HEK293 (cell line): Measurements from ENCODE around the gene PARD3B.

Experiments used
- CTCF ChIA-PET: fragments of 350-600 bp; formaldehyde crosslinking; extraction: SDS; loops from one replicate; lab custom pipeline; 2021; ENCODE audit warnings: antibody characterized with exemption; lab: Yijun Ruan, JAX
- POLR2A ChIA-PET: fragments of 300-600 bp; formaldehyde crosslinking; extraction: SDS; loops from one replicate; lab custom pipeline; 2020; ENCODE audit warnings: antibody characterized with exemption, inconsistent platforms; lab: Yijun Ruan, JAX
- H3K27ac ChIP-seq: fragments of 200-500 bp; sonication (Bioruptor generic); 2 replicates; pipeline ENCODE4 v1.5.1; 2014; ENCODE audit warnings: low read depth, low read length, control low read depth, inconsistent platforms; ENCODE audit errors: extremely low read depth
- H3K36me3 ChIP-seq, 2 experiments: fragments of 200-500 bp in 1 of 2; sonication (Bioruptor generic) in 1 of 2; 1 replicate in 1 of 2; 2 replicates in 1 of 2; pipeline ENCODE4 v1.5.1; 2014 to 2017; ENCODE audit warnings: inconsistent platforms in 2 of 2, low read length in 2 of 2; ENCODE audit not compliant: control insufficient read depth in 2 of 2, insufficient read depth in 1 of 2
- H3K4me1 ChIP-seq: fragments of 200-500 bp; sonication (Bioruptor generic); 2 replicates; pipeline ENCODE4 v1.5.1; 2014; ENCODE audit warnings: mild to moderate bottlenecking, low read length, inconsistent platforms; ENCODE audit not compliant: control insufficient read depth, insufficient read depth
- H3K4me3 ChIP-seq: 2 replicates; pipeline ENCODE4 v1.5.1; 2011; ENCODE audit warnings: low read depth, mild to moderate bottlenecking, control low read depth, low read length, moderate library complexity
- H3K9me3 ChIP-seq: fragments of 200-500 bp; sonication (Bioruptor generic); 2 replicates; pipeline ENCODE4 v1.5.1; 2014; ENCODE audit warnings: low read depth, low read length, inconsistent platforms; ENCODE audit not compliant: control insufficient read depth, insufficient read depth
- BCL11B ChIP-seq: fragments of 450-650 bp; formaldehyde crosslinking; IDR thresholded peaks from 2 replicates; pipeline ENCODE4 v1.5.1; 2016; ENCODE audit warnings: low read depth, missing biosample characterization, missing genetic modification characterization
- EGR2 ChIP-seq: fragments of 450-650 bp; formaldehyde crosslinking; IDR thresholded peaks from 2 replicates; pipeline ENCODE4 v1.5.1; 2016; ENCODE audit warnings: low read depth, missing biosample characterization, missing genetic modification characterization
- GFI1B ChIP-seq: fragments of 450-650 bp; formaldehyde crosslinking; IDR thresholded peaks from 2 replicates; pipeline ENCODE4 v1.5.1; 2016; ENCODE audit warnings: missing biosample characterization, missing genetic modification characterization
- KLF8 ChIP-seq: fragments of 450-650 bp; formaldehyde crosslinking; IDR thresholded peaks from 2 replicates; pipeline ENCODE4 v1.5.1; 2016; ENCODE audit warnings: missing biosample characterization, missing genetic modification characterization
- MYNN ChIP-seq: fragments of 450-650 bp; formaldehyde crosslinking; IDR thresholded peaks from 2 replicates; pipeline ENCODE4 v1.5.1; 2016; ENCODE audit warnings: missing biosample characterization, missing genetic modification characterization, borderline replicate concordance
- ZBTB20 ChIP-seq: fragments of 450-650 bp; formaldehyde crosslinking; IDR thresholded peaks from 2 replicates; pipeline ENCODE4 v1.5.1; 2016; ENCODE audit warnings: missing biosample characterization, missing genetic modification characterization
- ZBTB48 ChIP-seq: fragments of 450-650 bp; formaldehyde crosslinking; IDR thresholded peaks from 2 replicates; pipeline ENCODE4 v1.5.1; 2016; ENCODE audit warnings: missing biosample characterization, missing genetic modification characterization
- ZNF302 ChIP-seq: fragments of 450-650 bp; formaldehyde crosslinking; IDR thresholded peaks from 2 replicates; pipeline ENCODE4 v1.5.1; 2016; ENCODE audit warnings: missing biosample characterization, missing genetic modification characterization, low read depth
- ZNF510 ChIP-seq: fragments of 450-650 bp; formaldehyde crosslinking; IDR thresholded peaks from 2 replicates; pipeline ENCODE4 v1.5.1; 2018; ENCODE audit warnings: mild to moderate bottlenecking, missing genetic modification characterization, missing biosample characterization; ENCODE audit not compliant: insufficient replicate concordance
- ZNF664 ChIP-seq: fragments of 450-650 bp; formaldehyde crosslinking; IDR thresholded peaks from 2 replicates; pipeline ENCODE4 v1.5.1; 2016; ENCODE audit warnings: missing biosample characterization, missing genetic modification characterization
- ZNF677 ChIP-seq: fragments of 450-650 bp; IDR thresholded peaks from 2 replicates; pipeline ENCODE4 v1.5.0; 2018; ENCODE audit warnings: missing biosample characterization, mild to moderate bottlenecking, missing genetic modification characterization, moderate library complexity
- ZNF768 ChIP-seq: fragments of 450-650 bp; formaldehyde crosslinking; IDR thresholded peaks from 2 replicates; pipeline ENCODE4 v1.5.1; 2018; ENCODE audit warnings: missing biosample characterization, mild to moderate bottlenecking, missing genetic modification characterization
- ZNF785 ChIP-seq: fragments of 450-650 bp; formaldehyde crosslinking; IDR thresholded peaks from 2 replicates; pipeline ENCODE4 v1.5.1; 2016; ENCODE audit warnings: missing biosample characterization, missing genetic modification characterization
- TF ChIP-seq, protein P1 (sequence below): fragments of 450-650 bp; formaldehyde crosslinking; IDR thresholded peaks from 2 replicates; pipeline ENCODE4 v1.5.1; 2016; ENCODE audit warnings: missing biosample characterization, missing genetic modification characterization, borderline replicate concordance
- TF ChIP-seq, protein P2 (sequence below): fragments of 450-650 bp; formaldehyde crosslinking; IDR thresholded peaks from 2 replicates; pipeline ENCODE4 v1.5.1; 2017; ENCODE audit warnings: missing biosample characterization, missing genetic modification characterization
- TF ChIP-seq, protein P3 (sequence below): fragments of 450-650 bp; formaldehyde crosslinking; IDR thresholded peaks from 2 replicates; pipeline ENCODE4 v1.5.1; 2016; ENCODE audit warnings: missing biosample characterization, missing genetic modification characterization
- TF ChIP-seq, protein P4 (sequence below): fragments of 450-650 bp; formaldehyde crosslinking; IDR thresholded peaks from 2 replicates; pipeline ENCODE4 v1.5.1; 2016; ENCODE audit warnings: missing biosample characterization, missing genetic modification characterization, borderline replicate concordance

The PARD3B gene

DNA sequence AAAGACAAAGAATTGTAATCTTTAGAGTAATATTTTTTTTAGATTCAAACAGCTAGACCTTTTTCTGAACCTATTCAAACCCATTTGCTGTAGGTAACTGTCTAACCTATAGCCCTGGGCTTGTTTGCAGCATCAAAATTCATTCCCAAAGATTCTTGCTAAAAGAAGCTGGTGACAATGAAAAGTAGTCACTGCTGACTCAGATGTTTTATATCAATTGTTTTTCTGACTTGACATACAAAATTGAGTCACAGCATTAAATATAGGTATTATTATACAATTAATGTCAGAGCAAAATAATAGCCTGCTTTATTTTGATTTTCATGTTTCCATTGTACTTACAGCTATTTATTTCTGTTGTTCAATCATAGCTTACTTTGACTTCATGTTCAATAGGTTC is 816.7 kb downstream of the PARD3B start:
- Histone ChIP-seq H3K27ac (no peak overlapping the region), H3K9me3 (no peaks in the 10 kb centered on the region), H3K36me3 (no peaks in the 10 kb centered on the region), H3K4me1 (0 out of 2 replicates have a peak, but pooled peaks cover 2% of the 10 kb centered on the region), H3K4me3 (no peak overlapping the region)
- ChIA-PET POLR2A (no interaction called here), CTCF (interaction anchor here (0.7 kb wide), 1 partner anchor 14 kb away, joined by 3 read pairs; no protein-coding TSS in a partner anchor)
- TF ChIP-seq ZBTB20 (no peak), GFI1B (tag by site-specific recombination) (no peak), ZNF664 (tag by site-specific recombination) (no peak), ZNF510 (tag by site-specific recombination) (no peak), ZNF785 (tag by site-specific recombination) (no peak), EGR2 (tag by site-specific recombination) (no peak), ZBTB48 (no peak)
- TF ChIP-seq, protein P1, sequence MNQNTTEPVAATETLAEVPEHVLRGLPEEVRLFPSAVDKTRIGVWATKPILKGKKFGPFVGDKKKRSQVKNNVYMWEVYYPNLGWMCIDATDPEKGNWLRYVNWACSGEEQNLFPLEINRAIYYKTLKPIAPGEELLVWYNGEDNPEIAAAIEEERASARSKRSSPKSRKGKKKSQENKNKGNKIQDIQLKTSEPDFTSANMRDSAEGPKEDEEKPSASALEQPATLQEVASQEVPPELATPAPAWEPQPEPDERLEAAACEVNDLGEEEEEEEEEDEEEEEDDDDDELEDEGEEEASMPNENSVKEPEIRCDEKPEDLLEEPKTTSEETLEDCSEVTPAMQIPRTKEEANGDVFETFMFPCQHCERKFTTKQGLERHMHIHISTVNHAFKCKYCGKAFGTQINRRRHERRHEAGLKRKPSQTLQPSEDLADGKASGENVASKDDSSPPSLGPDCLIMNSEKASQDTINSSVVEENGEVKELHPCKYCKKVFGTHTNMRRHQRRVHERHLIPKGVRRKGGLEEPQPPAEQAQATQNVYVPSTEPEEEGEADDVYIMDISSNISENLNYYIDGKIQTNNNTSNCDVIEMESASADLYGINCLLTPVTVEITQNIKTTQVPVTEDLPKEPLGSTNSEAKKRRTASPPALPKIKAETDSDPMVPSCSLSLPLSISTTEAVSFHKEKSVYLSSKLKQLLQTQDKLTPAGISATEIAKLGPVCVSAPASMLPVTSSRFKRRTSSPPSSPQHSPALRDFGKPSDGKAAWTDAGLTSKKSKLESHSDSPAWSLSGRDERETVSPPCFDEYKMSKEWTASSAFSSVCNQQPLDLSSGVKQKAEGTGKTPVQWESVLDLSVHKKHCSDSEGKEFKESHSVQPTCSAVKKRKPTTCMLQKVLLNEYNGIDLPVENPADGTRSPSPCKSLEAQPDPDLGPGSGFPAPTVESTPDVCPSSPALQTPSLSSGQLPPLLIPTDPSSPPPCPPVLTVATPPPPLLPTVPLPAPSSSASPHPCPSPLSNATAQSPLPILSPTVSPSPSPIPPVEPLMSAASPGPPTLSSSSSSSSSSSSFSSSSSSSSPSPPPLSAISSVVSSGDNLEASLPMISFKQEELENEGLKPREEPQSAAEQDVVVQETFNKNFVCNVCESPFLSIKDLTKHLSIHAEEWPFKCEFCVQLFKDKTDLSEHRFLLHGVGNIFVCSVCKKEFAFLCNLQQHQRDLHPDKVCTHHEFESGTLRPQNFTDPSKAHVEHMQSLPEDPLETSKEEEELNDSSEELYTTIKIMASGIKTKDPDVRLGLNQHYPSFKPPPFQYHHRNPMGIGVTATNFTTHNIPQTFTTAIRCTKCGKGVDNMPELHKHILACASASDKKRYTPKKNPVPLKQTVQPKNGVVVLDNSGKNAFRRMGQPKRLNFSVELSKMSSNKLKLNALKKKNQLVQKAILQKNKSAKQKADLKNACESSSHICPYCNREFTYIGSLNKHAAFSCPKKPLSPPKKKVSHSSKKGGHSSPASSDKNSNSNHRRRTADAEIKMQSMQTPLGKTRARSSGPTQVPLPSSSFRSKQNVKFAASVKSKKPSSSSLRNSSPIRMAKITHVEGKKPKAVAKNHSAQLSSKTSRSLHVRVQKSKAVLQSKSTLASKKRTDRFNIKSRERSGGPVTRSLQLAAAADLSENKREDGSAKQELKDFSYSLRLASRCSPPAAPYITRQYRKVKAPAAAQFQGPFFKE, result no peak
- TF ChIP-seq, protein P2, sequence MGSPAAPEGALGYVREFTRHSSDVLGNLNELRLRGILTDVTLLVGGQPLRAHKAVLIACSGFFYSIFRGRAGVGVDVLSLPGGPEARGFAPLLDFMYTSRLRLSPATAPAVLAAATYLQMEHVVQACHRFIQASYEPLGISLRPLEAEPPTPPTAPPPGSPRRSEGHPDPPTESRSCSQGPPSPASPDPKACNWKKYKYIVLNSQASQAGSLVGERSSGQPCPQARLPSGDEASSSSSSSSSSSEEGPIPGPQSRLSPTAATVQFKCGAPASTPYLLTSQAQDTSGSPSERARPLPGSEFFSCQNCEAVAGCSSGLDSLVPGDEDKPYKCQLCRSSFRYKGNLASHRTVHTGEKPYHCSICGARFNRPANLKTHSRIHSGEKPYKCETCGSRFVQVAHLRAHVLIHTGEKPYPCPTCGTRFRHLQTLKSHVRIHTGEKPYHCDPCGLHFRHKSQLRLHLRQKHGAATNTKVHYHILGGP, result no peak
- TF ChIP-seq, protein P3, sequence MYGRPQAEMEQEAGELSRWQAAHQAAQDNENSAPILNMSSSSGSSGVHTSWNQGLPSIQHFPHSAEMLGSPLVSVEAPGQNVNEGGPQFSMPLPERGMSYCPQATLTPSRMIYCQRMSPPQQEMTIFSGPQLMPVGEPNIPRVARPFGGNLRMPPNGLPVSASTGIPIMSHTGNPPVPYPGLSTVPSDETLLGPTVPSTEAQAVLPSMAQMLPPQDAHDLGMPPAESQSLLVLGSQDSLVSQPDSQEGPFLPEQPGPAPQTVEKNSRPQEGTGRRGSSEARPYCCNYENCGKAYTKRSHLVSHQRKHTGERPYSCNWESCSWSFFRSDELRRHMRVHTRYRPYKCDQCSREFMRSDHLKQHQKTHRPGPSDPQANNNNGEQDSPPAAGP (tag by site-specific recombination), result no peak

DNA sequence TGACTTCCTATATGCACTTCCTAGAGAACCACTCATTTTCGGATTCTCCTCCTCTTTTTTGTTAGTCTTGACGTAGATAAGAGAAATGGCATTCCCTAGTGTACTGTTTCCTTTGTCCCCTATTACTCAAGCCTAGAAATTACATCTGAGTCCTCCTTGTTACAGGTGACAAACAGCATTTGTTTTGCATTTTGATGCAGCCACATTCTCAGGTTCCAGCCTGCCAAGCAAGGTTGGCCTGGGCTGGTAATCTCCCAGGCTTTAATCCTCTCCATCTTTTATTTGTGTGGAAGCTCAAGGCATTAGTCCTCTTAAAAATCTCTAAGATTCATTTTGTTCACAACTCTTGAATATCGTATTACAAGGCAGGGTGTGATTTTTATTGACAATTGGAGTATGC is 819.0 kb downstream of the PARD3B start:
- no peak for TF ChIP-seq KLF8
- no peak for TF ChIP-seq ZBTB48
- TF ChIP-seq ZNF302 (tag by site-specific recombination), result no peak
- no peak for TF ChIP-seq MYNN (tag by site-specific recombination)
- TF ChIP-seq, protein P4, sequence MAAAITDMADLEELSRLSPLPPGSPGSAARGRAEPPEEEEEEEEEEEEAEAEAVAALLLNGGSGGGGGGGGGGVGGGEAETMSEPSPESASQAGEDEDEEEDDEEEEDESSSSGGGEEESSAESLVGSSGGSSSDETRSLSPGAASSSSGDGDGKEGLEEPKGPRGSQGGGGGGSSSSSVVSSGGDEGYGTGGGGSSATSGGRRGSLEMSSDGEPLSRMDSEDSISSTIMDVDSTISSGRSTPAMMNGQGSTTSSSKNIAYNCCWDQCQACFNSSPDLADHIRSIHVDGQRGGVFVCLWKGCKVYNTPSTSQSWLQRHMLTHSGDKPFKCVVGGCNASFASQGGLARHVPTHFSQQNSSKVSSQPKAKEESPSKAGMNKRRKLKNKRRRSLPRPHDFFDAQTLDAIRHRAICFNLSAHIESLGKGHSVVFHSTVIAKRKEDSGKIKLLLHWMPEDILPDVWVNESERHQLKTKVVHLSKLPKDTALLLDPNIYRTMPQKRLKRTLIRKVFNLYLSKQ, result no peak
- TF ChIP-seq, protein P2, result no peak
- TF ChIP-seq BCL11B (tag by site-specific recombination), result no peak
- TF ChIP-seq ZNF768 (tag by site-specific recombination), result no peak
- TF ChIP-seq ZNF677 (tag by site-specific recombination), result no peak
- H3K9me3 ChIP-seq, result no peaks in the 10 kb centered on the region
- CTCF ChIA-PET, result no interaction called here
- POLR2A ChIA-PET, result no interaction called here
- no peak overlapping the region for H3K4me3 ChIP-seq
- H3K27ac ChIP-seq, result no peak overlapping the region
- H3K4me1 ChIP-seq, result 0 out of 2 replicates have a peak, but pooled peaks cover 2% of the 10 kb centered on the region
- H3K36me3 ChIP-seq, result no peaks in the 10 kb centered on the region
